ENCODE measurements around the gene SIM1.

SIM1 gene

GRCh38 chr6:100464903-100465700 lies at the start of gene SIM1:
Gene SIM1 (minus strand): TSS chr6:100464921. CDS start chr6:100463468, 1,453 bp downstream.
- no peak for DNase-seq

- DNase-seq: no peak
These were observed 47.6 kb upstream of the SIM1 start for GRCh38 chr6:100512203-100512862.

- DNase-seq: no peak
These were observed 44.4 kb upstream of the SIM1 start for GRCh38 chr6:100509101-100509500.

GRCh38 chr6:100506651-100507050 lies 41.9 kb upstream of the SIM1 start:
- DNase-seq: no peak

DNA sequence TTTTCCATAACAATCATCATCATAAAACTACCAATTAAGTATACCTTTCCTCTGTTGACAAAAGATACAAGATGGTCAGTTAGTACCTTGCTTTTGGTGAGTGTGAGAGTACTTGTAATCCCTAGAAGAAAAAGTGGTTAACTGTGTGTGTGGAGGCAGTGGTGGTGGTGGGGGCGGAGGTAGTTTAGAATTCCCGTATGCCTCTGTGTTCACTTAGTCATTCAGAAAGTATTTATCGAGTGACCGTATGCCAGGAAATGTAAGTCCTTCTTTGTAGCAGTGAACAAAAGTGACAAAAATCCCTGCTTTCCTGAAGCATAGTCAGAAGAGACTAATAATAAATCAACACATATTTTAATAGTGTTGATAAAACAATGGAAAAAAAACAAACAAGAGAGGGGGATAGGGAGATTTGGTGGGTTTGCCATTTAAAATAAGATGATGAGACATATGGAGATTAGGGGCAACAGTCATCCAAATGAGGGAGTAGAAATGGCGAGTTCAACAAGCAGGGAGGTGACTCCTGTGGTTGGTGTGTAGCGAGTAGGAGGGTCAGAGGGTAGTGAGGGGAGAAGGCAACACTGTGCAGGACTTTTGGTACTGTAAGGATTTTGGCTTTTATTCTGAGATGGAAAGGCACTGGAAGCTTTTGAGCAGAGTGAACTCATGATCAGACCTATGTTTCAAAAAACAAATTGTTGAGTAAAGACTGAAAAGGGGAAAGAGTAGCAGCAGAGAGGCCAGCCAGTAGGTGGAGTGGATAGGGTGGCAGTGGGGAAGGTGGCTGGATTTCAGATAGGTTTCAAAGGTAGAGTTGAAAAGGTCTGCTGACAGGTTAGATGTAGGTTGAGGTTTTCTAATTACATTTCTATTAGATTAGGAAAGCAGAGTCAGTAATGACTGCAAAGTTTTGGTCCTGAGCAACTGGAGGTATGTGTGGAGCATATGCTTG lies 40.3 kb upstream of the SIM1 start:
- DNase-seq: no peak

DNA sequence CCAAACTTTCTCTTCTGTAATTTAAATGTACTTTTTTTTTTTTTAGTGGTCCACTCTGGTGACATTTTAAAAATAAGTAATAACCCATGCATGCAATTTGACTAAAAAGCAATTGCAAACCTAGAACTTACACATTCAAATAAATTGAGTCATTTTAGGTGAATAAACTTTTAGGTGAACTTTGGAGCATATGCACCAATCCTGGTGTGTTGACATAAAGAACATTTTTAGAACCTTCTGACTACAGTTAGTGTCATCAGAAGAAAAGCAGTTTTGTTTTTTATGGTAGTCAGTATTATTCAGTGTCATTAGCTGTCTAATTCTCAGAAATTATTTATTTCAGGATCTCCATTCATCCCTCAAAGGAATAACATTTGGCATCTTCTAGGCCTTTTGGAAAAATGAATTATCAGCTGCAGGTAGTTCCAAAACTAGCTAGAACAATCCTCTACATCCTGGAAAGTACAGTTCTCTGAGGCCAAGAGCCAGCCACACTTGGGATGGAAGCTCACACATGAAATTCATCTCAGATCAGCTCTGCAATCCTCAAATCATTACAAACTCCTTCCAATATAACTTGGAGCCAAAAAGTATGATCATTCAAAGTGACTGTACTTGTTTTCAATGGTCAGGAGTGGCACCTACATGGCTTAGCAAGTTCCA lies 38.5 kb upstream of the SIM1 start:
- DNase-seq: no peak

GRCh38 chr6:100493206-100493888 lies 28.6 kb upstream of the SIM1 start:
- no peak for DNase-seq

GRCh38 chr6:100491952-100492670 lies 27.4 kb upstream of the SIM1 start:
- DNase-seq: no peak

- no peak for DNase-seq
These were observed 25.3 kb upstream of the SIM1 start for GRCh38 chr6:100490065-100490464.

DNA sequence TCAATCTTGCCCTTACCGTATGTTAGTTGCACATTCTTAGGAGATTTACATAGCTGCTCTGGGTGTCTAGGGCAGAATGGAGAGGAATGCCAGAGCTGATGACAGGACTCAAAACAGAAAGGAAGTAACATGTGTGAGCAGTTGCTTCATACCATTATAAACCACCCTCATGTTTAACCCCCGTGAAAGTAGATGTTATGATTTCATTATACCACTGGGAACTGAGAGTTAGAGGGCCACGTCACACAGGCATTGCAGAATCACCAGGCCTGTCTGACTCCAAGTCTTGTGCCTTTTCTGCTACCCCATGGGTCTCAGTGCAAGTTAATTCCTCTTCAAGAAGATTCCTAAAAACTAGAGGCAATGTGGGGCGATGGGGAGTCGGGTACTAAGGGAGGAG lies 23.5 kb upstream of the SIM1 start:
- no peak for DNase-seq

GRCh38 chr6:100487638-100488037 lies 22.9 kb upstream of the SIM1 start:
- DNase-seq: no peak

DNA sequence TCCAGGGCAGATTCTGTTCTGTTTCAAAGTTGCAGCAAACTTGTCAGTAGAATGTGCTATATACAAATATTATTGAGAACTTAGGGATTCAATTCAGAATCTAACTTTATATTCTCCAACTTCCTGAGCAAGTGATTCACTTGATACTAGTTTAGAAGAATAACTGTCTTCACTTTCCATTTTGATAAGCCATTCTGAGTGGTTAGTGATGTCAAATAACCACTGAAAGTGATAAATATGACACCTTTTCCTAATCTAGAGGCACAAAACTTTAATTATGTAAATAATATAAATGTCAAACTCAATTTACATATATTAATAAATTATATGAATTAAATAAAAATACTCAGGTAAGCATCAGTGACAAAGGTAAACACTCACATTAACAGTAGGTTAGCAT lies 20.5 kb upstream of the SIM1 start:
- DNase-seq: no peak

- no peak for DNase-seq
These were observed 19.8 kb upstream of the SIM1 start for GRCh38 chr6:100484474-100484873.

DNA sequence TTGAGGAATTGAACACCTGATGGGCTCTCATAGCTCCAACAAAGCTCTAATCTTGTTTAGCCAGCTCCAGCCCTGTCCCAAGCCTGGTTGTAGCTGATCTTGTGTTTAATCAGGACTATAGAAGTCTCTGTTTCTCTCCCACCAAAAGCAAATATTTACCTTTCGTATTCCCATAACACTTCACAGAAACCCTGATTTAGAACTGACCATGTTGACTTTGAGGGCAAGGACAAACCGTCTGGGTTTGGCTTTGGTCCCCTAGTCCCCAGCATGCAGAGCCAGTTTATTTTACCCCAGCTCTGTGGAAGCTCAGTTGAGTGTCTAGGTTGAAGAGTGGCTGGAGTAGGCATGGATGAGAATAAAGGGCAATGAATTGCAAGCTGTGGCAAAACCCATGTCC lies 18.0 kb upstream of the SIM1 start:
- DNase-seq: no peak

GRCh38 chr6:100479179-100480035 lies 14.7 kb upstream of the SIM1 start:
- no peak for DNase-seq

DNA sequence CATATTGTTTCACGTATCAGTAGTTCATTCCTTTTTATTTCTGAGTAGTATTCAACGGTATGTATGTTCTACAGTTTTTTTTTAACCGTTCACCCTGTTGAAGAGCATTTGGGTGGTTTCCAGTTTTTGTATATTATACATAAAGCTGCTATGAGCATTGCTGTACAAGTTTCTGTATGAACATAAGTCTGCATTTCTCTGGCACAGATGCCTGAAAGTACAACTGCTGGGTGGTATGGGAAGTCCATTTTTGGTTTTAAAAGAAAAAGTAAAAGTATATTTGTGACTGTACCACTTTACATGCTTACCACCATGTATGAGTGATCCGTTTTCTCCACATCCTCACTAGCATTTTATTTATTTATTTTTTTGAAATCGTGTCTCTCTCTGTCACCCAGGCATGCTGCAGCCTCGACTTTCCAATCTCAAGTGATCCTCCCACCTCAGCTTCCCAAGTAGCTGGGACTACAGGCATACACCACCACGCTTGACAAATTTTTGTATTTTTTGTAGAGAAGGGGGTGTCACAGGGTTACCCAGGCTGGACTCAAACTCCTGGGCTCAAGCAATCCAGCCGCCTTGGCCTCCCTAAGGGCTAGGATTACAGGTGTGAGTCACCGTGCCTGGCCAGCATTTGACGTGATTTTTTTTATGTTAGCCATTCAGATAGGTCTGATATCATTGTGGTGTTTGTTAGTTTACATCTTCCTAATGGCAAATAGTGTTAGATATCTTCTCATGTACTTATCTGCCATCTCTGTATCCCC lies 11.0 kb upstream of the SIM1 start:
- DNase-seq: no peak

DNA sequence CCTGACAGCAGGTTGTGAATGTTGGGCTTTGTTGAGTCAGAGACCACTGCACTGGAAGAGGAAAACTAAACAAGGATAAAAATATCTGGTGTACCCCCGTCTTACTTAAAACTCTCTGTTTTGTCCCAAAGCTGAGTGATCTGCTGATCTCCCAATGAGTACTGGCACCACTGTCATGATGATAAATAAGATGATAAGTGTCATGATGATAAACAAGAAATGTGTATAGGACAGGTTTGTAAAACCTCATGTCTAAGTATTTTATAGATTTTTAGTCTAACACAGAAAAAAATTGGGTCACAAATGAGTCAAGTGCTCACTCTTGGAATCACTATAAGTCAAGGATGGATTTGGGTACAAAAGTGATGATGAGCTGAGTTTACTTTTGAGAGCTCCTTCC lies 8.5 kb upstream of the SIM1 start:
- DNase-seq: no peak

DNA sequence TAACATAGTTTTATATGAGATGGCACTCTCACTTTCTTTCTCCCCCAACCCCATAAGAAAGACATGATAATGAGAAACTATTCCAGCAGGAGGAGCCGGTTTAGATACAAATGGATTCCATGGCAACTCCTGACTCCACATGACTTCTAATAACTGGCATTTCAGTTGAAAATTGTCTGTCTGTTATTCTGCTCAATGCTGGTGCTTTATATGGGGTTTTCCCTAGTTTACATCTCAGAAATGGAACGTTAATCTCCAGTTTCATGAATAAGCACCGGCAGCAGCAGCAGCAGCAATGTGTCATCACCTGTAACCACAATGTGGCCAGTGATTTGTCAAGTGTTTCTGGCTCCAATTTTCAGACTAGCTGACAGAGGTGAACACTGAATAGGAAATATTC lies 8.0 kb upstream of the SIM1 start:
- DNase-seq: no peak

DNA sequence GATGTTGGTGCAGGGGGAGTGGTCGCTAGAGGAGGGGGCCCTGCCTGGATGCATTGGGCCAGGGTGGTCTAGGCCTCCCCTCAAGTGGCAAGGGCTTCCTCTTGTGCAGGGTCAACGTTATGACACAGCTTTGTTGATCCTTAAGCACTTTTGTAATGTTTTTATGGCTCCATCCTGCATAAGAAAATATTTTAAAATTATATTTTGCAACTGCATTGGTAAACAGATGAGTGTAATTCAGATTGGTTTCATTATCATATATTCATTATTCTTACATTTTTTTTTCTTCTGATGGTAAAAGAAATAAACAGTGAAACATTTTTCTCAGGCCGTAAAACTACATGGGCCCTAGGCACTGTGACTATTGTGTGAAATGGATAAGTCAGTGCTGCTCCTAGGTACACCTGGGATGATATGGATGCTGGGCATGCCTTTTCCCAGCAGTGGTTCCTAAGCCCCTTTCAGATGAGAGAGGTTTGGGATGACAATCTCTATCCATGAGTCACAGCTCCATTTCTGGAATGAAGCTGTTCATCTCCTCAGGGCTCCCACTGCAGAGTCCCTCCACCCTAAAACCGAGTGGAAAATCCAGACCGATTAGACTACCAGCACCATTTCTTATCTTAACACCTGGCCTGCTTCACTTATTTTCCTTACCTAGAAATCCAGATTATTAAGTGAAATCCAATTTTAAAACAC lies 5.8 kb upstream of the SIM1 start:
- DNase-seq: no peak

All from activated naive CD4-positive, alpha-beta T cell (primary cell).